HepG2 (cell line): ENCODE data around the gene SDR42E2. TPM values are rescaled to one million over a fixed set of nuclear protein-coding genes. Genes with fewer than 3 reads are reported as not detected.

Experiments
- ARHGAP35 ChIP-seq: sonication (generic); formaldehyde crosslinking; IDR thresholded peaks from 2 replicates; pipeline ENCODE4 v1.9.0; 2022; ENCODE audit warnings: mild to moderate bottlenecking, inconsistent platforms, moderate library complexity, missing genetic modification reagents, borderline replicate concordance
- ATF4 ChIP-seq, 2 experiments: fragments of 450-650 bp in 1 of 2; sonication (generic) in 1 of 2; formaldehyde crosslinking; IDR thresholded peaks; 2 replicates each; pipeline versions ENCODE4 v1.5.0 to v1.8.0; 2020 to 2022; ENCODE audit warnings: mild to moderate bottlenecking in 1 of 2, missing genetic modification reagents in 1 of 2
- CC2D1A ChIP-seq: sonication (generic); formaldehyde crosslinking; IDR thresholded peaks from 2 replicates; pipeline ENCODE4 v1.8.1; 2023; ENCODE audit warnings: mild to moderate bottlenecking, missing genetic modification reagents
- CCAR2 ChIP-seq: fragments of 200-400 bp; formaldehyde crosslinking; optimal IDR thresholded peaks from 2 replicates; pipeline ENCODE3; 2018; ENCODE audit warnings: low read depth, mild to moderate bottlenecking, low read length, moderate library complexity
- ETV5 ChIP-seq: IDR thresholded peaks from 2 replicates; pipeline ENCODE4 v1.6.1; 2018; ENCODE audit warnings: missing biosample characterization, missing genetic modification reagents, inconsistent platforms, borderline replicate concordance
- EZH2 ChIP-seq: conservative IDR thresholded peaks from 2 replicates; pipeline ENCODE4 v1.6.1; 2012; ENCODE audit warnings: mild to moderate bottlenecking, low read depth, low read length, moderate library complexity
- HDAC6 ChIP-seq: fragments of 200-600 bp; sonication (generic); IDR thresholded peaks from 2 replicates; pipeline ENCODE4 v1.7.0; 2017; ENCODE audit warnings: mild to moderate bottlenecking, antibody characterized with exemption, low read length, low read depth
- JDP2 ChIP-seq: sonication (generic); formaldehyde crosslinking; IDR thresholded peaks from 2 replicates; pipeline ENCODE4 v1.8.1; 2022; ENCODE audit warnings: missing genetic modification reagents, borderline replicate concordance
- NRL ChIP-seq: sonication (generic); formaldehyde crosslinking; IDR thresholded peaks from 2 replicates; pipeline ENCODE4 v1.5.0; 2020; ENCODE audit warnings: missing genetic modification reagents, mild to moderate bottlenecking, moderate library complexity, borderline replicate concordance
- RBM22 ChIP-seq: fragments of 200-400 bp; formaldehyde crosslinking; optimal IDR thresholded peaks from 2 replicates; pipeline ENCODE3; 2017; ENCODE audit warnings: mild to moderate bottlenecking, low read length, moderate library complexity
- SP2 ChIP-seq: sonication (generic); formaldehyde crosslinking; IDR thresholded peaks from 2 replicates; pipeline ENCODE4 v1.5.1; 2020; ENCODE audit warnings: mild to moderate bottlenecking, missing genetic modification reagents
- STAT5B ChIP-seq: sonication (generic); formaldehyde crosslinking; IDR thresholded peaks from 2 replicates; pipeline ENCODE4 v1.4.0; 2020; ENCODE audit warnings: missing genetic modification reagents
- TBL1XR1 ChIP-seq: fragments of 150-350 bp; IDR thresholded peaks from 2 replicates; pipeline ENCODE4 v1.6.1; 2014; ENCODE audit warnings: borderline replicate concordance, low read length; ENCODE audit not compliant: partially characterized antibody
- THAP9 ChIP-seq: sonication (generic); formaldehyde crosslinking; IDR thresholded peaks from 2 replicates; pipeline ENCODE4; 2020; ENCODE audit warnings: missing genetic modification reagents, mild to moderate bottlenecking, borderline replicate concordance
- ZBTB33 ChIP-seq: sonication (generic); formaldehyde crosslinking; IDR thresholded peaks from 2 replicates; pipeline ENCODE4 v1.4.0; 2020; ENCODE audit warnings: missing genetic modification reagents
- ZNF30 ChIP-seq: sonication (generic); formaldehyde crosslinking; IDR thresholded peaks from 2 replicates; pipeline ENCODE4 v1.5.0; 2020; ENCODE audit warnings: mild to moderate bottlenecking, missing genetic modification reagents
- ZNF572 ChIP-seq: sonication (generic); formaldehyde crosslinking; IDR thresholded peaks from 2 replicates; pipeline ENCODE4 v1.5.1; 2020; ENCODE audit warnings: mild to moderate bottlenecking, missing genetic modification reagents
- ZNF772 ChIP-seq: sonication (generic); formaldehyde crosslinking; IDR thresholded peaks from 2 replicates; pipeline ENCODE4 v1.5.0; 2020; ENCODE audit warnings: mild to moderate bottlenecking, missing genetic modification reagents
- ZSCAN22 ChIP-seq: sonication (generic); formaldehyde crosslinking; IDR thresholded peaks from 2 replicates; pipeline ENCODE4 v1.4.0; 2020; ENCODE audit warnings: mild to moderate bottlenecking, missing genetic modification reagents
- polyA plus RNA-seq, 8 experiments: library from polyadenylated mRNA; depleted of rRNA in 3 of 8; stranded (reverse) in 7 of 8; unstranded in 1 of 8; fragments of >200 nt; fragmentation: Illumina TruSeq in 4 of 8; extraction: Trizol in 4 of 8; gene quantifications; 2 replicates each; pipeline versions ENCODE4 v1.2.1 to v1.2.3, GENCODE V29; 2011 to 2016; ENCODE audit warnings: low read depth in 4 of 8, missing spikeins in 1 of 8, mixed read lengths in 1 of 8; ENCODE audit not compliant: insufficient read depth in 1 of 8
- total RNA-seq, 5 experiments: library from RNA; depleted of rRNA; stranded (reverse); fragments of >200 nt; fragmentation: Illumina TruSeq; extraction: Trizol; gene quantifications; 2 replicates each; pipeline ENCODE4 v1.2.3, GENCODE V29; 2016; ENCODE audit warnings: low read depth in 1 of 5

Gene SDR42E2
- total and polyA plus RNA-seq, 2 of the 13 experiments (the other 11 are each of a cell fraction or from before 2014, with no cell fraction given), result 0.05 to 0.11 TPM

GRCh38 chr16:22206013-22206841 lies 43.9 kb downstream of the SDR42E2 start, which contains the start of gene EEF2K (continued):
- TF ChIP-seq TBL1XR1 (no peak), CCAR2 (peak; percentile 89), HDAC6 (no peak), ZNF772 (CRISPR knock-in tag) (peak; percentile 91), ZSCAN22 (CRISPR knock-in tag) (peak; percentile 82; the same call in 1 of the 2 replicates), THAP9 (CRISPR knock-in tag) (no peak; the same call in 1 of the 2 replicates), NRL (CRISPR knock-in tag) (peak; percentile 96; the same call in 1 of the 2 replicates), ARHGAP35 (peak; percentile 95), JDP2 (CRISPR knock-in tag) (no peak; the same call in 1 of the 2 replicates), STAT5B (no peak; the same call in 1 of the 2 replicates), ZBTB33 (CRISPR knock-in tag) (peak; percentile 84), SP2 (CRISPR knock-in tag) (peak; percentile 42; the same call in 1 of the 2 replicates), ZNF30 (CRISPR knock-in tag) (peak; percentile 75; the same call in 1 of the 2 replicates), RBM22 (no peak), ZNF572 (CRISPR knock-in tag) (no peak; the same call in 1 of the 2 replicates), ETV5 (CRISPR knock-in tag) (peak; percentile 99), CC2D1A (CRISPR knock-in tag) (no peak), ATF4 (CRISPR knock-in tag; IDR thresholded peaks at IDR 0.05) (no peak; a peak in 2 of 4 replicates), EZH2 (no peak)
